ENCODE measurements around the gene IL2RA. TPM values are rescaled to one million over a fixed set of nuclear protein-coding genes. Genes with fewer than 3 reads are reported as not detected.
A peak's percentile ranks its signal among the peaks of the same experiment; 100 is the strongest.

The IL2RA gene
- total RNA-seq, 3 donors from 2014 or later (not counting 1 experiment from before 2014, with no cell fraction given): 3.4 to 11.2 (median 3.7) TPM

DNA sequence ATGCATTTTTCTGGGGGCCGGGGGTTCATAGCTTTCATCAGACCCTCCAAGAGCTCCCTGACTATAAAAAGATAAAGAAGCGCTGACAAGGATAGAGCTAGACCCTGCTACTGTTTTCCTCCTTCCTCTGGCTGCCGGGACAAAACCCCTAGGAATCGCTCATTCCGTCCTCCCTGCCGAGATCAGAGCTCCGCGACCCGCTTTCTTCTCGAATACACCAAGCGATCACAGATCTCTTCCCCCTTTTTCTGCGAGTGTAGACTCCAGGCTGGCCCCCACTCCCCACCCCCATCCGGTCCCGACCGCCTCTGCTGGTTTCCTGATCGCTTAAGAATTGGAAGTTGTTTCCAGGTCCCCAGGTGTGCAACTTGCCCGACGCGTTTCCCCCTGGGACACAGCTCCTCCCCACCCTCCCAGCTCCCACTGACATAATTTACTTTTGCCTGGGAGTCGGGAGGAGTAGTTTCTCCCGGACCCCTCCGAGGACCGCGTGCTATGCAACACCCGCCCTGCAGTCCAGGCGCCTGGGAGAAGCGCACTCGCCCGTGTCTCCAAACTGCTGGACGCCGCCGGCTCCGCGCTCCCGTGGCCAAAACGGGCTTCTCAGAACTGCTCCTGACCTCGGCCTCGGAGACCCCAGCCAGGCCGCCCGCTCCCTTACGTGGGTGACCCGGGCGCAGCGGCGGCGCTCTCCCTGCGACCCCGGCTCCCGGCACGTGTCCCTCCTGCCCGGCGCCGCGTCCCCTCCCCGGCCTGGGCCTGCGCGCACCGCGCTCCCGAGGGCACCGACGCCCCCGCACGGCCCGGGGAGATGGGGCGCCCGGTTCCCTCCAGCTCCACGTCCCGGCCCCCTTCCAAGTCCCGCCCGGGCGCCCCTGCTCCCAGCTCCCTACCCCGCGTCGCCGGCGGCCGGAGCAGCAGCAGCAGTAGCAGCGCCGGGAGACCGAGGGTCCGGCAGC is 85.4 kb downstream of the IL2RA start:
- peak in 2 of 3 donors; percentile 5 to 8 for ATAC-seq
- peak overlapping the region; percentile 84 to 89 for H3K27ac Mint-ChIP-seq
- no peaks in the 10 kb centered on the region for H3K9me3 ChIP-seq (ENCODE audit: control insufficient read depth, insufficient read depth, low read length)

DNA sequence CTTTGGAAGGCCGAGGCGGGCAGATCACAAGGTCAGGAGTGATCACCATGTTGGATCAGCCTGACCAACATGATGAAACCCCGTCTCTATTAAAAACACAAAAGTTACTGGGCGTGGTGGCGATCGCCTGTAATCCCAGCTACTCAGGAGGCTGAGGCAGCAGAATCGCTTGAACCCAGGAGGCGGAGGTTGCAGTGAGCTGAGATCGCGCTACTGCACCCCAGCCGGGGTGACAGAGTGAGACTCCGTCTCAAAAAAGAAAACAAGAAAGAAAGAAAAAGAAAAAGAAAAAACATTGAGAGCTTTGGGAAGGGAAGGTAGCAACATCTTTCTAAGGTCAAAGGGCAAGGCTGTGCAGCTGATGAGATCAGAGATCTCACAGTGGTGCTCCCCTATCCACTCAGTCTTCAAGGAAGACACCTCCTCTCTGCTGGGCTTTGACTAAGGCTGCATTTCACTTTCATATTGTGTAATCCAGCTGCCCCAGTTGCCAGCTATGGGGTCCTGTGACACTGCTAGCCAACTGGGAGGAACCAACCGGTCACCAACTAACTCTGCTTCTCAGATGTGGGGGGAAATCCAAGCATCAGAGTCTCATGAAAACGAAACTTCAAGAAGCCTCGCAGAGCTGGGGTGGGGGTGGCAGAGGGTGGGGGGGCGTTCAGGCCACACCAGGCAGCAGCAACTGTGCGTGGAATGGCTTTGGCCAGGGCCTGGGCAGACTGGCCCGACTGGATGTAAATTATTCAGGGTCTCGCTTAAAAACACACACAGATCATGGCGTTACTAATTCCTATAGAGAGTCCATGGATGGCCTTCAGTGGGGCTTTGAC is 86.3 kb downstream of the IL2RA start:
- H3K4me1 Mint-ChIP-seq: peaks cover 36 to 37% of the 10 kb centered on the region in 2 donors

More for the DNA sequence above, 85.4 kb downstream of the IL2RA start:
- H3K9me3 Mint-ChIP-seq: no peaks in the 10 kb centered on the region
- H3K27me3 Mint-ChIP-seq (ENCODE audit: low read depth in 2 of 2): no peaks in the 10 kb centered on the region
- no peaks in the 10 kb centered on the region for H3K36me3 ChIP-seq (ENCODE audit: control insufficient read depth, insufficient read depth, low read length)
- H3K36me3 Mint-ChIP-seq: no peaks in the 10 kb centered on the region
- intact Hi-C loops (cut with micrococcal nuclease): loop anchor here (2.0 to 10.0 kb wide), 4 partner anchors 76 to 282 kb away; partner anchors contain the start of genes GDI2 and RBM17
- peak overlapping the region; percentile 94 for H3K4me3 Mint-ChIP-seq
- under 1% methylated on average over 82 of the region's 82 CpGs for WGBS (ENCODE audit: insufficient coverage)
- peak overlapping the region; percentile 97 for H3K4me3 ChIP-seq (ENCODE audit: low read length)
- H3K4me1 ChIP-seq (ENCODE audit: control insufficient read depth, insufficient read depth, low read length): peaks cover 22% of the 10 kb centered on the region
- peak; percentile 27 to 55 for DNase-seq
- H3K27me3 ChIP-seq (ENCODE audit: control insufficient read depth, insufficient read depth, low read length): no peaks in the 10 kb centered on the region
- TF ChIP-seq, protein P1, sequence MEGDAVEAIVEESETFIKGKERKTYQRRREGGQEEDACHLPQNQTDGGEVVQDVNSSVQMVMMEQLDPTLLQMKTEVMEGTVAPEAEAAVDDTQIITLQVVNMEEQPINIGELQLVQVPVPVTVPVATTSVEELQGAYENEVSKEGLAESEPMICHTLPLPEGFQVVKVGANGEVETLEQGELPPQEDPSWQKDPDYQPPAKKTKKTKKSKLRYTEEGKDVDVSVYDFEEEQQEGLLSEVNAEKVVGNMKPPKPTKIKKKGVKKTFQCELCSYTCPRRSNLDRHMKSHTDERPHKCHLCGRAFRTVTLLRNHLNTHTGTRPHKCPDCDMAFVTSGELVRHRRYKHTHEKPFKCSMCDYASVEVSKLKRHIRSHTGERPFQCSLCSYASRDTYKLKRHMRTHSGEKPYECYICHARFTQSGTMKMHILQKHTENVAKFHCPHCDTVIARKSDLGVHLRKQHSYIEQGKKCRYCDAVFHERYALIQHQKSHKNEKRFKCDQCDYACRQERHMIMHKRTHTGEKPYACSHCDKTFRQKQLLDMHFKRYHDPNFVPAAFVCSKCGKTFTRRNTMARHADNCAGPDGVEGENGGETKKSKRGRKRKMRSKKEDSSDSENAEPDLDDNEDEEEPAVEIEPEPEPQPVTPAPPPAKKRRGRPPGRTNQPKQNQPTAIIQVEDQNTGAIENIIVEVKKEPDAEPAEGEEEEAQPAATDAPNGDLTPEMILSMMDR (IDR thresholded peaks at IDR 0.05): no peak
- H3K27ac ChIP-seq (ENCODE audit: low read length): peak overlapping the region; percentile 75
- H3K4me1 Mint-ChIP-seq: peaks cover 27 to 28% of the 10 kb centered on the region in 2 donors

GRCh38 chr10:5973069-5973468 is 89.1 kb downstream of the IL2RA start:
- H3K27ac Mint-ChIP-seq: no peak overlapping the region
- H3K36me3 Mint-ChIP-seq: no peaks in the 10 kb centered on the region
- intact Hi-C loops (cut with micrococcal nuclease): loop anchor here (10.0 kb wide), 2 partner anchors 112 to 278 kb away; partner anchors contain the start of gene RBM17
- TF ChIP-seq, protein P1 (IDR thresholded peaks at IDR 0.05): no peak
- WGBS (ENCODE audit: insufficient coverage): 60% methylated on average over 3 of the region's 4 CpGs
- H3K27me3 Mint-ChIP-seq (ENCODE audit: low read depth in 2 of 2): no peaks in the 10 kb centered on the region
- DNase-seq: no peak
- ATAC-seq: no peak
- peaks cover 34 to 36% of the 10 kb centered on the region in 2 donors for H3K4me1 Mint-ChIP-seq
- Histone ChIP-seq H3K27me3 (ENCODE audit: control insufficient read depth, insufficient read depth, low read length) (no peaks in the 10 kb centered on the region), H3K4me1 (ENCODE audit: control insufficient read depth, insufficient read depth, low read length) (peaks cover 24% of the 10 kb centered on the region), H3K9me3 (ENCODE audit: control insufficient read depth, insufficient read depth, low read length) (no peaks in the 10 kb centered on the region), H3K36me3 (ENCODE audit: control insufficient read depth, insufficient read depth, low read length) (no peaks in the 10 kb centered on the region), H3K27ac (ENCODE audit: low read length) (no peak overlapping the region), H3K4me3 (ENCODE audit: low read length) (no peak overlapping the region)
- H3K9me3 Mint-ChIP-seq: no peaks in the 10 kb centered on the region
- H3K4me3 Mint-ChIP-seq: no peak overlapping the region

More for the DNA sequence above, 86.3 kb downstream of the IL2RA start:
- H3K36me3 ChIP-seq (ENCODE audit: control insufficient read depth, insufficient read depth, low read length): no peaks in the 10 kb centered on the region
- peak; percentile 55 to 85 for DNase-seq
- H3K4me1 ChIP-seq (ENCODE audit: control insufficient read depth, insufficient read depth, low read length): peaks cover 27% of the 10 kb centered on the region
- intact Hi-C loops (cut with micrococcal nuclease): loop anchor here (2.0 to 10.0 kb wide), 4 partner anchors 77 to 281 kb away; partner anchors contain the start of genes GDI2 and RBM17
- Mint-ChIP-seq H3K27me3 (ENCODE audit: low read depth in 2 of 2) (no peaks in the 10 kb centered on the region), H3K9me3 (no peaks in the 10 kb centered on the region), H3K27ac (peak overlapping the region; percentile 84 to 89), H3K4me3 (peak overlapping the region; percentile 94), H3K36me3 (no peaks in the 10 kb centered on the region)
- no peaks in the 10 kb centered on the region for H3K27me3 ChIP-seq (ENCODE audit: control insufficient read depth, insufficient read depth, low read length)
- H3K9me3 ChIP-seq (ENCODE audit: control insufficient read depth, insufficient read depth, low read length): no peaks in the 10 kb centered on the region
- H3K27ac ChIP-seq (ENCODE audit: low read length): peak overlapping the region; percentile 75
- TF ChIP-seq, protein P1 (IDR thresholded peaks at IDR 0.05): no peak
- WGBS (ENCODE audit: insufficient coverage): 51% methylated on average over 20 of the region's 20 CpGs
- ATAC-seq: peak; percentile 70 to 86 (median 73)
- H3K4me3 ChIP-seq (ENCODE audit: low read length): peak overlapping the region; percentile 97

Measured in natural killer cell (primary cell).